GM18951 (cell line): Measurements from ENCODE around the gene FN3K.

Experiments
- POLR2A ChIP-seq: IDR thresholded peaks from 4 replicates; pipeline ENCODE4 v1.6.1; 2011; ENCODE audit warnings: mild to moderate bottlenecking; ENCODE audit not compliant: insufficient read length, insufficient read depth; ENCODE audit errors: extremely low read depth
- in situ Hi-C: fragments of 300-500 bp; cut with MboI; formaldehyde crosslinking; loops from one replicate; pipeline ENCODE4 v1.12.0; 2022; ENCODE audit warnings: low sequenced_read_pairs, mixed read lengths, inconsistent platforms; ENCODE audit not compliant: unreplicated experiment

The FN3K gene

DNA sequence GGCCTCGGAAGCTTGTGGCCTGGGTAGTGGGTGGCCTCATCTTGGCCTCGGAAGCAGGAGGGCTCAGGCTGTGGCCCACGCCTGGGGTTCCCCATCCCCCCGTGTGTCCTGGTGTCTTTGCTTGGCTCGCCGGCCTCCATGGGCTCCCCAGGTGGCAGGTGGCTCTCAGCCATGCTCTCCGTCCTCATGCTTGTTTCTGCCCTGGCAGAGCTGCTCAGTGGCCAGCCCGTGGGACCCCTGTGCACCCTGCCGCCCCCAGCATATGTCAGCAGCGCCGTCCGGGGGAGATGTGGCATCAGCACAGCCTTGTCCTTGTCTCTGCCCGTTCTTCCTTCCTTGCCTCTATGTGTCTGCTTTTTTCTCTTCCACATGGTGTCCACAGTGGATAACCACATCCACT, 55.0 kb downstream of the FN3K start:
- no peak for TF ChIP-seq POLR2A
- in situ Hi-C loops = no loop called here

GRCh38 chr17:82791532-82791931, 56.1 kb downstream of the FN3K start:
- in situ Hi-C loops = no loop called here
- no peak for TF ChIP-seq POLR2A

GRCh38 chr17:82793974-82794630, 58.7 kb downstream of the FN3K start:
- no peak for TF ChIP-seq POLR2A
- in situ Hi-C loops = no loop called here

- in situ Hi-C loops = no loop called here
- TF ChIP-seq POLR2A = no peak
Observed at GRCh38 chr17:82794781-82795482, 59.5 kb downstream of the FN3K start.

- no peak for TF ChIP-seq POLR2A
- in situ Hi-C loops = no loop called here
Observed at GRCh38 chr17:82795615-82796014, 60.2 kb downstream of the FN3K start.

DNA sequence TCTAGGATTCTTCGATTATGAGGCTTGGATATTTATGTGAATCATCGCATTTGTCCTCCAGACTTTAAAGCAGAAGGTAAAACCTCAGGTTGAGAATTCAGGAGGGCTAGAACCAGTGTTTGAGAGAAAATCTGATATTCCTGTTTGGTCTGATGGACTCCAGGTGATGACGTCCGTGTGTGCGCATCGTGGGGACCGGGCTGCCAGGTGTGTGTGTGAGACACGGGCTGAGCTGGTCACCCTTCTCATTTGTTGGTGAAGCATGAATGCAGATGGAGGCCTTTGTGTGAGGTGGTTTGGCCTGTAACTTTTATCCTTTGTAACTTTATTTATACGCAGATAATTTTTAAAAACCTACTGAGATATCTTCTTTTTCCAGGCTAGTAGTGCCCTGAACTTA, 61.6 kb downstream of the FN3K start:
- in situ Hi-C loops = no loop called here
- no peak for TF ChIP-seq POLR2A

DNA sequence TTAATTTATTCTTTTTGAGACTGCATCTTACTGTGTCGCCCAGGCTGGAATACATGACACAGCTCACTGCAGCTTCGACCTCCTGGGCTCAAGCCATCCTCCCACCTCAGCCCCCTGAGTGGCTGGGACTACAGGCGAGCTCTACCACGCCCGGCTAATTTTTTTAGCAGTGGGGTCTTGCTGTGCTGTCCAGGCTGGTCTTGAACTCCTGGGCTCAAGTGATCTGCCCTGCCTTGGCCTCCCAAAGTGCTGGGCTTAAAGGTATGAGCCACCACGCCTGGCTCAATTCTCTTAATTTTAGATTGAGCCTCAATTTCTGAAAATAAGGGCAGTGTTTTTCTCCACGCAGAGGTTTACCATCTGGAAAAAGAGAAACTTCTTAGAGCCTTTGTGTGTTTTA, 63.3 kb downstream of the FN3K start:
- in situ Hi-C loops = no loop called here
- no peak for TF ChIP-seq POLR2A

- in situ Hi-C loops = no loop called here
- TF ChIP-seq POLR2A = no peak
Observed at GRCh38 chr17:82799591-82799990, 64.2 kb downstream of the FN3K start.
